B cell (primary cell): Measurements from ENCODE around the gene ORAI1. TPM values are rescaled to one million over a fixed set of nuclear protein-coding genes. Genes with fewer than 3 reads are reported as not detected.
A peak's percentile ranks its signal among the peaks of the same experiment; 100 is the strongest.
"Not testable (repeated sequence)": the region's sequence is repeated elsewhere in the genome, so short reads cannot be mapped to it uniquely, and the experiment has no call there.

Source experiments
- ATAC-seq: fragments of 200-7000 bp; cut with Tn5 transposase; one replicate; pipeline ENCODE4 v1.10.0; 2021; ENCODE audit warnings: low read depth, mild to moderate bottlenecking, moderate number of reproducible peaks, moderate library complexity
- CTCF ChIA-PET: fragments of 350-600 bp; sonication (Branson Sonifier 250); formaldehyde crosslinking; loops from one replicate; lab custom pipeline; 2021; ENCODE audit warnings: antibody characterized with exemption, inconsistent platforms; lab: Charles Lee
- POLR2A ChIA-PET: fragments of 350-600 bp; sonication (Branson Sonifier 250); formaldehyde crosslinking; loops from one replicate; lab custom pipeline; 2021; ENCODE audit warnings: antibody characterized with exemption; lab: Charles Lee
- DNase-seq: peaks from one replicate; pipeline ENCODE4 v3.0.0; 2013
- H2AFZ ChIP-seq: 2 replicates; pipeline ENCODE4 v1.6.1; 2012; ENCODE audit warnings: mild to moderate bottlenecking, low read depth, low read length; ENCODE audit not compliant: insufficient read depth, poor library complexity, severe bottlenecking
- H3K27ac ChIP-seq, 2 donors: 1 replicate in 1 of 2; 2 replicates in 1 of 2; pipeline ENCODE4 v1.5.1; 2012 to 2013; ENCODE audit warnings: low read length in 2 of 2, mild to moderate bottlenecking in 2 of 2, moderate library complexity in 1 of 2
- H3K27me3 ChIP-seq, 4 experiments: fragments of 200-600 bp in 1 of 4; sonication (generic) in 1 of 4; replicated peaks in 1 of 4; 1 replicate in 2 of 4; 2 replicates in 2 of 4; pipeline versions ENCODE4 v1.6.1 to v1.7.0; 2013 to 2016; ENCODE audit warnings: low read length in 3 of 4, mild to moderate bottlenecking in 2 of 4, mixed read lengths in 1 of 4, moderate library complexity in 1 of 4; ENCODE audit not compliant: insufficient read depth in 4 of 4, control insufficient read depth in 3 of 4; ENCODE audit errors: control extremely low read depth in 1 of 4
- H3K36me3 ChIP-seq, 2 experiments: replicated peaks in 1 of 2; 1 replicate in 1 of 2; 2 replicates in 1 of 2; pipeline versions ENCODE4 v1.6.1 to v1.7.1; 2013; ENCODE audit warnings: low read length in 1 of 2; ENCODE audit not compliant: insufficient read depth in 2 of 2, control insufficient read depth in 1 of 2; ENCODE audit errors: control extremely low read depth in 1 of 2, extremely low read depth in 1 of 2
- H3K4me1 ChIP-seq, 2 donors: fragments of 200-600 bp in 1 of 2; sonication (generic) in 1 of 2; 1 replicate in 1 of 2; 2 replicates in 1 of 2; pipeline versions ENCODE4 v1.5.1 to v1.6.1; 2013 to 2017; ENCODE audit warnings: low read length in 2 of 2; ENCODE audit not compliant: control insufficient read depth in 2 of 2, insufficient read depth in 2 of 2
- H3K4me2 ChIP-seq: replicated peaks from 2 replicates; pipeline ENCODE3; 2012; ENCODE audit warnings: mild to moderate bottlenecking, low read depth, low read length; ENCODE audit not compliant: poor library complexity, severe bottlenecking
- H3K4me3 ChIP-seq, 5 experiments: fragments of 200-600 bp in 1 of 5; sonication (generic) in 1 of 5; 1 replicate in 3 of 5; 2 replicates in 2 of 5; pipeline versions ENCODE4 v1.5.1 to v1.7.0; 2011 to 2016; ENCODE audit warnings: low read length in 4 of 5, mild to moderate bottlenecking in 4 of 5, low read depth in 2 of 5, control low read depth in 1 of 5, moderate library complexity in 1 of 5; ENCODE audit not compliant: insufficient read depth in 1 of 5; ENCODE audit errors: control extremely low read depth in 1 of 5, extremely low read depth in 1 of 5
- H3K79me2 ChIP-seq: fragments of 200-600 bp; sonication (generic); one replicate; pipeline ENCODE4 v1.6.0; 2016; ENCODE audit warnings: low read length; ENCODE audit not compliant: control insufficient read depth, insufficient read depth
- H3K9ac ChIP-seq: fragments of 200-600 bp; sonication (generic); 2 replicates; pipeline ENCODE4 v1.6.1; 2017; ENCODE audit warnings: mild to moderate bottlenecking, low read length, moderate library complexity
- H3K9me3 ChIP-seq, 3 donors: one replicate each; pipeline versions ENCODE4 v1.6.1 to v1.7.1; 2013; ENCODE audit warnings: low read length in 2 of 3; ENCODE audit not compliant: control insufficient read depth in 2 of 3, insufficient read depth in 1 of 3; ENCODE audit errors: control extremely low read depth in 1 of 3
- H4K20me1 ChIP-seq: 2 replicates; pipeline ENCODE4 v1.6.0; 2012; ENCODE audit warnings: mild to moderate bottlenecking, low read length; ENCODE audit not compliant: insufficient read depth, control insufficient read depth, poor library complexity, severe bottlenecking
- H3K27ac Mint-ChIP-seq: one replicate; pipeline ENCODE4 v1.8.0; 2021; ENCODE audit warnings: mixed read lengths
- H3K27me3 Mint-ChIP-seq: one replicate; pipeline ENCODE4 v1.8.0; 2021; ENCODE audit warnings: mixed read lengths
- H3K4me1 Mint-ChIP-seq: one replicate; pipeline ENCODE4 v1.8.0; 2021; ENCODE audit warnings: mixed read lengths
- H3K4me3 Mint-ChIP-seq: one replicate; pipeline ENCODE4 v1.8.0; 2021; ENCODE audit warnings: mixed read lengths
- H3K9me3 Mint-ChIP-seq: one replicate; pipeline ENCODE4 v1.8.0; 2022; ENCODE audit warnings: mixed read lengths; ENCODE audit not compliant: insufficient read depth
- EZH2 ChIP-seq: IDR thresholded peaks from 2 replicates; pipeline ENCODE4 v1.6.1; 2012; ENCODE audit warnings: borderline replicate concordance, low read depth, mild to moderate bottlenecking, moderate library complexity, low read length; ENCODE audit not compliant: insufficient read depth, poor library complexity, severe bottlenecking
- WGBS: methylation state at CpG from one replicate; pipeline ENCODE4 v1.1.5; 2013; ENCODE audit warnings: missing lambda C conversion rate; ENCODE audit not compliant: insufficient coverage; 5-methylcytosine and 5-hydroxymethylcytosine counted together
- intact Hi-C: fragments of 100-400 bp; cut with micrococcal nuclease; formaldehyde crosslinking; loops from one replicate; pipeline ENCODE4 v1.10.0; 2022
- polyA plus RNA-seq: library from polyadenylated mRNA; depleted of rRNA; stranded (reverse); fragments of >200 nt; gene quantifications from 2 replicates; pipeline ENCODE4 v1.2.3, GENCODE V29; 2012
- total RNA-seq, 2 donors: library from RNA; stranded (reverse); fragments of 120-200 nt in 1 of 2; gene quantifications; 1 replicate in 1 of 2; 2 replicates in 1 of 2; pipeline versions ENCODE4 v1.2.3 to v1.2.4, GENCODE V29; 2013 to 2022
- TF ChIP-seq, protein P1 (sequence below): fragments of 200-600 bp; IDR thresholded peaks from one replicate; pipeline ENCODE4 v1.8.0; 2022; ENCODE audit warnings: antibody characterized with exemption, mild to moderate bottlenecking

The ORAI1 gene
- total and polyA plus RNA-seq, 2 donors (not counting 1 experiment from before 2014, with no cell fraction given) = 43.2 to 66.0 TPM

DNA sequence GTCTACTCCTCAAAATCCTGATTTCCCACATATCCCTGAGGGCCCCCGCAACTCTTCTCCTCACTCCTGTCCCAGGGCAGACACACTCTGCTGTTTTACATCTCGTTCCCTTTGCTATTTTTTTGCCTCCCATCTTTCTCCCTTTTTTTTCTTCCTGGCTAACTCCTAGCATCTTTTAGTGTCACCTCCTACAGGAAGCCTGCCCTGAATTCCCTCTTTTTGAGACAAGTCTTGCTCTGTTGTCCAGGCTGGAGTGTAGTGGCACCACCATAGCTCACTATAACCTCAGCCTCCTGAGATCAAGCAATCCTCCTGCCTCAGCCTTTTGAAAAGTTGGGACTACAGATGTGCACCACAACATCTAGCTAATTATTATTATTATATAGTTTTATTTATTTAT lies 29.8 kb downstream of the ORAI1 start:
- TF ChIP-seq EZH2 = no peak
- CTCF ChIA-PET = interaction anchor here (0.6 to 2.2 kb wide), 3 partner anchors 24 to 103 kb away, joined by 3 to 10 read pairs (median 4); no protein-coding TSS in a partner anchor
- Mint-ChIP-seq H3K27me3 (no peaks in the 10 kb centered on the region), H3K4me3 (no peak overlapping the region), H3K27ac (no peak overlapping the region), H3K4me1 (peaks cover 28% of the 10 kb centered on the region), H3K9me3 (no peaks in the 10 kb centered on the region)
- H3K4me1 ChIP-seq = peaks cover 16 to 19% of the 10 kb centered on the region in 2 donors
- no peak overlapping the region for H3K9ac ChIP-seq
- no peak overlapping the region for H3K4me2 ChIP-seq
- H3K9me3 ChIP-seq = no peaks in the 10 kb centered on the region
- 100% methylated on average over 2 of the region's 2 CpGs for WGBS
- no peak overlapping the region for H3K27ac ChIP-seq
- no peaks in the 10 kb centered on the region for H4K20me1 ChIP-seq
- no peak overlapping the region for H3K4me3 ChIP-seq
- H2AFZ ChIP-seq = no peak overlapping the region
- DNase-seq = no peak
- intact Hi-C loops = no loop called here
- H3K79me2 ChIP-seq = peaks cover 9% of the 10 kb centered on the region
- no peak for ATAC-seq
- POLR2A ChIA-PET = interaction anchor here (1.2 kb wide), 1 partner anchor 57 kb away, joined by 4 read pairs; no protein-coding TSS in a partner anchor
- H3K27me3 ChIP-seq = no peaks in the 10 kb centered on the region
- H3K36me3 ChIP-seq = peaks cover 0 to 4% of the 10 kb centered on the region in 2 experiments

DNA sequence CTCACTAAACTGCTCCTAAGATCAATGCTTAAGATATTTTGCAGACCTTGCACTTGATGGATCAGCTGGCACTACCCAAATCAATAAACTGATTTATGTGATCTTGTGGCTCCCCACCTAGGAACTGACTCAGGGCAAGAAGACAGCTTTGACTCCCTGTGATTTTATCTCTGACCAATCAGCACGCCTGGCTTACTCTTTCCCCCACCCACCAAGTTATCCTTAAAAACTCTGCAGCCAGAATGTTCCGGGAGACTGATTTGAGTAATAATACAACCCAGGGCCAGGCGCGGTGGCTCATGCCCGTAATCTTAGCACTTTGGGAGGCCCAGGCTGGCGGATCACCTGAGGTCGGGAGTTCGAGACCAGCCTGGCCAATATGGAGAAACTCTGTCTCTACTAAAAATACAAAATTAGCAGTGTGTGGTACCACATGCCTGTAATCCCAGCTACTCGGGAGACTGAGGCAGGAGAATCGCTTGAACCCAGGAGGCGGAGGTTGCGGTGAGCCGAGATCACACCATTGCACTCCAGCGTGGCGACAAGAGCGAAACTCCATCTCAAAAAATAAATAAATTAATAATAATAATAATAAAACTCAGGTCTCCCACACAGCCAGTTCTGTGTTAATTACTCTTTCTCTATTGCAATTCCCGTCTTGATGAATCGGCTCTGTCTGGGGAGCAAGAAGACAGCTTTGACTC lies 31.1 kb downstream of the ORAI1 start:
- Mint-ChIP-seq H3K4me1 (peaks cover 28% of the 10 kb centered on the region), H3K4me3 (peak overlapping the region; percentile 73), H3K27ac (peak overlapping the region; percentile 76), H3K9me3 (no peaks in the 10 kb centered on the region), H3K27me3 (no peaks in the 10 kb centered on the region)
- H3K9ac ChIP-seq = no peak overlapping the region
- WGBS = 94% methylated on average over 10 of the region's 18 CpGs
- ChIA-PET POLR2A (interaction anchor here (0.7 to 1.0 kb wide), 3 partner anchors 30 to 266 kb away, joined by 3 to 6 read pairs (median 3); no protein-coding TSS in a partner anchor), CTCF (interaction anchor here (0.5 to 2.2 kb wide), 4 partner anchors 11 to 105 kb away, joined by 3 to 10 read pairs (median 4); no protein-coding TSS in a partner anchor)
- intact Hi-C loops = no loop called here
- no peaks in the 10 kb centered on the region for H3K9me3 ChIP-seq
- ATAC-seq = no peak
- no peaks in the 10 kb centered on the region for H4K20me1 ChIP-seq
- H3K4me3 ChIP-seq = no peak overlapping the region
- H3K4me2 ChIP-seq = no peak overlapping the region
- H3K4me1 ChIP-seq = peaks cover 16 to 19% of the 10 kb centered on the region in 2 donors
- peaks cover 7% of the 10 kb centered on the region for H3K79me2 ChIP-seq
- no peaks in the 10 kb centered on the region for H3K36me3 ChIP-seq
- TF ChIP-seq, protein P1, sequence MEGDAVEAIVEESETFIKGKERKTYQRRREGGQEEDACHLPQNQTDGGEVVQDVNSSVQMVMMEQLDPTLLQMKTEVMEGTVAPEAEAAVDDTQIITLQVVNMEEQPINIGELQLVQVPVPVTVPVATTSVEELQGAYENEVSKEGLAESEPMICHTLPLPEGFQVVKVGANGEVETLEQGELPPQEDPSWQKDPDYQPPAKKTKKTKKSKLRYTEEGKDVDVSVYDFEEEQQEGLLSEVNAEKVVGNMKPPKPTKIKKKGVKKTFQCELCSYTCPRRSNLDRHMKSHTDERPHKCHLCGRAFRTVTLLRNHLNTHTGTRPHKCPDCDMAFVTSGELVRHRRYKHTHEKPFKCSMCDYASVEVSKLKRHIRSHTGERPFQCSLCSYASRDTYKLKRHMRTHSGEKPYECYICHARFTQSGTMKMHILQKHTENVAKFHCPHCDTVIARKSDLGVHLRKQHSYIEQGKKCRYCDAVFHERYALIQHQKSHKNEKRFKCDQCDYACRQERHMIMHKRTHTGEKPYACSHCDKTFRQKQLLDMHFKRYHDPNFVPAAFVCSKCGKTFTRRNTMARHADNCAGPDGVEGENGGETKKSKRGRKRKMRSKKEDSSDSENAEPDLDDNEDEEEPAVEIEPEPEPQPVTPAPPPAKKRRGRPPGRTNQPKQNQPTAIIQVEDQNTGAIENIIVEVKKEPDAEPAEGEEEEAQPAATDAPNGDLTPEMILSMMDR = no peak
- TF ChIP-seq EZH2 = no peak
- no peak overlapping the region for H2AFZ ChIP-seq
- no peaks in the 10 kb centered on the region for H3K27me3 ChIP-seq
- DNase-seq = no peak
- no peak overlapping the region for H3K27ac ChIP-seq

DNA sequence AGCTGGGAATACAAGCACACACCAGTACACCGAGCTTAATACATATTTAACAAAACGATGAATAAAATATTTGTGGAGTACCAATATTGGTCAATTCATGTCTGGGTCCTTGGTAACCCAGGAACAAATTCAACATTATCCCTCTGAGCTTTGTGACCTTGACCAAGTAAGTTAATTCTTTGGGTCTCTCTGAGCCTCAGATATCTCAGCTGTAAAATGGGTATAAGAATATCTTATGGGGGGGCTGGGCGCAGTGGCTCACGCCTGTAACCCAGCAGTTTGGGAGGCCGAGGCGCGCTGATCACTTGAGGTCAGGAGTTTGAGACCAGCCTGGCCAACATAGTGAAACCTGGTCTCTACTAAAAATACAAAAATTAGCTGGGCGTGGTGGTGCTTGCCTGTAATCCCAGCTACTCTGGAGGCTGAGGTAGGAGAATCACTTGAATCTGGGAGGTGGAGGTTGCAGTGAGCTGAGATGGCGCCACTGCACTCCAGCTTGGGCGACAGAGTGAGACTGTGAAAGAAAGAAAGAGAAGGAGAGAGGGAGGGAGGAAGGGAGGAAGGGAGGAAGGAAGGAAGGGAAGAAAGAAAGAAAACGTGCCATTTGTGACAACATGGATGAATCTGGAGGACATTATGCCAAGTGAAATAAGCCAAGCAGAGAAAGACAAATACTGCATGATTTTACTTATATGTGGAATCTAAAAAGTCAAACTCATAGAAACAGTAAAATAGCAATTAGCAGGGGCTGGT lies 35.2 kb downstream of the ORAI1 start:
- H3K27ac ChIP-seq, ATAC-seq, H2AFZ ChIP-seq, H3K4me2 ChIP-seq, H4K20me1 ChIP-seq, H3K9ac ChIP-seq, H3K36me3 ChIP-seq, DNase-seq, H3K9me3 ChIP-seq, H3K4me3 Mint-ChIP-seq, H3K27me3 Mint-ChIP-seq, H3K9me3 Mint-ChIP-seq, intact Hi-C loops, H3K4me3 ChIP-seq, H3K27me3 ChIP-seq: not testable (repeated sequence)
- WGBS = 85% methylated on average over 9 of the region's 11 CpGs
- POLR2A ChIA-PET = interaction anchor here (0.6 to 1.0 kb wide), 2 partner anchors 22 to 192 kb away, joined by 3 to 4 read pairs; no protein-coding TSS in a partner anchor
- Mint-ChIP-seq H3K27ac (peak overlapping the region; percentile 37), H3K4me1 (peaks cover 53% of the 10 kb centered on the region)
- Histone ChIP-seq H3K79me2 (peaks cover 11% of the 10 kb centered on the region), H3K4me1 (peaks cover 39 to 50% of the 10 kb centered on the region in 2 donors)
- CTCF ChIA-PET = interaction anchor here (0.9 to 3.7 kb wide), 5 partner anchors 8 to 108 kb away, joined by 4 to 22 read pairs (median 7); partner anchors contain the start of gene MORN3
